Gastroesophageal sphincter (tissue), 4 donors: ENCODE results near the gene ATRX. TPM values are rescaled to one million over a fixed set of nuclear protein-coding genes. Genes with fewer than 3 reads are reported as not detected.

Experiments used
- ATAC-seq: fragments of 150-250 bp; one replicate; pipeline ENCODE4 v1.9.1; 2016; ENCODE audit warnings: mild to moderate bottlenecking, moderate library complexity
- H3K27ac ChIP-seq, 4 donors: fragments of 200-600 bp; sonication (generic) in 3 of 4; 1 replicate in 3 of 4; 2 replicates in 1 of 4; pipeline ENCODE4 v1.5.1; 2016 to 2019
- H3K27me3 ChIP-seq: fragments of 200-600 bp; sonication (generic); one replicate; pipeline ENCODE4 v1.5.1; 2019
- H3K36me3 ChIP-seq, 2 donors: fragments of 200-600 bp; sonication (generic); one replicate each; pipeline ENCODE4 v1.5.1; 2019; ENCODE audit warnings: control low read depth in 1 of 2
- H3K4me1 ChIP-seq, 3 donors: fragments of 200-600 bp; sonication (generic); 1 replicate in 2 of 3; 2 replicates in 1 of 3; pipeline ENCODE4 v1.5.1; 2016 to 2019; ENCODE audit warnings: control low read depth in 2 of 3
- H3K4me3 ChIP-seq, 2 donors: fragments of 200-600 bp; sonication (generic); one replicate each; pipeline ENCODE4 v1.5.1; 2019; ENCODE audit warnings: mild to moderate bottlenecking in 1 of 2, moderate library complexity in 1 of 2
- H3K9me3 ChIP-seq, 3 donors: fragments of 200-600 bp; sonication (generic); one replicate each; pipeline ENCODE4 v1.5.1; 2017 to 2019; ENCODE audit warnings: control low read depth in 2 of 3
- CTCF ChIP-seq, 4 experiments: fragments of 200-600 bp in 2 of 4; fragments of 450-650 bp in 2 of 4; sonication (generic) in 1 of 4; IDR thresholded peaks; one replicate each; pipeline ENCODE4 v1.5.1; 2017 to 2019; ENCODE audit warnings: antibody characterized with exemption in 4 of 4, mild to moderate bottlenecking in 2 of 4, moderate library complexity in 2 of 4
- EP300 ChIP-seq: sonication (generic); formaldehyde crosslinking; IDR thresholded peaks from one replicate; pipeline ENCODE4 v1.6.1; 2017; ENCODE audit warnings: antibody characterized with exemption, mild to moderate bottlenecking
- POLR2A ChIP-seq, 2 donors: fragments of 450-650 bp; IDR thresholded peaks; one replicate each; pipeline ENCODE4 v1.6.1; 2017; ENCODE audit warnings: antibody characterized with exemption in 2 of 2, mild to moderate bottlenecking in 2 of 2, moderate library complexity in 1 of 2
- POLR2AphosphoS5 ChIP-seq: sonication (generic); formaldehyde crosslinking; IDR thresholded peaks from one replicate; pipeline ENCODE4 v1.6.1; 2017; ENCODE audit warnings: antibody characterized with exemption
- WGBS, 2 donors: methylation state at CpG; one replicate each; pipeline ENCODE4 v1.1.5; 2018; ENCODE audit warnings: low coverage in 1 of 2; 5-methylcytosine and 5-hydroxymethylcytosine counted together
- total RNA-seq, 4 donors: library from RNA; depleted of rRNA; stranded (reverse); fragments of >200 nt; gene quantifications; one replicate each; pipeline ENCODE4 v1.1.0, GENCODE V29; 2016

The ATRX gene
- total RNA-seq, 4 donors from 2014 or later, result 93.4 to 140 (median 117) TPM

- H3K36me3 ChIP-seq, result peaks cover 0 to 30% of the 10 kb centered on the region in 2 donors
- H3K27me3 ChIP-seq, result no peaks in the 10 kb centered on the region
- no peaks in the 10 kb centered on the region for H3K4me1 ChIP-seq
- TF ChIP-seq EP300, result no peak
- TF ChIP-seq POLR2AphosphoS5, result no peak
- TF ChIP-seq CTCF (IDR thresholded peaks at IDR 0.05), result no peak
- no peak for TF ChIP-seq POLR2A (IDR thresholded peaks at IDR 0.05)
- ATAC-seq, result no peak
- H3K4me3 ChIP-seq, result no peak overlapping the region
- WGBS, 2 donors, result 80 to 82% methylated on average over 2 to 3 of the region's 4 CpGs
- H3K9me3 ChIP-seq, result no peaks in the 10 kb centered on the region
- H3K27ac ChIP-seq, result no peak overlapping the region
These were observed 145.3 kb downstream of the ATRX start for GRCh38 chrX:77640702-77641101.

- ATAC-seq, result no peak
- WGBS, 2 donors, result 100% methylated on average over 1 of the region's 1 CpG
- Histone ChIP-seq H3K4me3 (no peak overlapping the region), H3K27me3 (no peaks in the 10 kb centered on the region), H3K9me3 (no peaks in the 10 kb centered on the region), H3K4me1 (no peaks in the 10 kb centered on the region), H3K27ac (no peak overlapping the region), H3K36me3 (peaks cover 0 to 30% of the 10 kb centered on the region in 2 donors)
- no peak for TF ChIP-seq POLR2AphosphoS5
- no peak for TF ChIP-seq POLR2A (IDR thresholded peaks at IDR 0.05)
- TF ChIP-seq CTCF (IDR thresholded peaks at IDR 0.05), result no peak
- no peak for TF ChIP-seq EP300
These were observed 146.2 kb downstream of the ATRX start for GRCh38 chrX:77639820-77640219.

- H3K9me3 ChIP-seq, result no peaks in the 10 kb centered on the region
- TF ChIP-seq POLR2A (IDR thresholded peaks at IDR 0.05) (no peak), CTCF (IDR thresholded peaks at IDR 0.05) (no peak), POLR2AphosphoS5 (no peak), EP300 (no peak)
- no peak for ATAC-seq
- peaks cover 0 to 34% of the 10 kb centered on the region in 2 donors for H3K36me3 ChIP-seq
- WGBS, 2 donors, result 80 to 89% methylated on average over 4 to 5 of the region's 8 CpGs
- no peak overlapping the region for H3K4me3 ChIP-seq
- no peak overlapping the region for H3K27ac ChIP-seq
- H3K4me1 ChIP-seq, result no peaks in the 10 kb centered on the region
- H3K27me3 ChIP-seq, result no peaks in the 10 kb centered on the region
These were observed 147.6 kb downstream of the ATRX start for GRCh38 chrX:77638397-77638796.

- no peak overlapping the region for H3K4me3 ChIP-seq
- TF ChIP-seq POLR2AphosphoS5, result no peak
- no peak for TF ChIP-seq CTCF (IDR thresholded peaks at IDR 0.05)
- no peak for TF ChIP-seq EP300
- no peak for TF ChIP-seq POLR2A (IDR thresholded peaks at IDR 0.05)
- WGBS, 2 donors, result 77 to 100% methylated on average over 2 of the region's 2 CpGs
- no peak for ATAC-seq
- peaks cover 0 to 52% of the 10 kb centered on the region in 2 donors for H3K36me3 ChIP-seq
- H3K9me3 ChIP-seq, result no peaks in the 10 kb centered on the region
- H3K27ac ChIP-seq, result no peak overlapping the region
- no peaks in the 10 kb centered on the region for H3K4me1 ChIP-seq
- no peaks in the 10 kb centered on the region for H3K27me3 ChIP-seq
These were observed 150.6 kb downstream of the ATRX start for GRCh38 chrX:77635373-77635772.

- no peaks in the 10 kb centered on the region for H3K27me3 ChIP-seq
- ATAC-seq, result no peak
- 100% methylated on average over 1 of the region's 1 CpG; no CpG with 5 or more reads in 1 of the 2 donors for WGBS, 2 donors
- no peak overlapping the region for H3K27ac ChIP-seq
- no peaks in the 10 kb centered on the region for H3K9me3 ChIP-seq
- H3K36me3 ChIP-seq, result peaks cover 0 to 18% of the 10 kb centered on the region in 2 donors
- H3K4me1 ChIP-seq, result no peaks in the 10 kb centered on the region
- H3K4me3 ChIP-seq, result no peak overlapping the region
- TF ChIP-seq EP300 (no peak), POLR2AphosphoS5 (no peak), CTCF (IDR thresholded peaks at IDR 0.05) (no peak), POLR2A (IDR thresholded peaks at IDR 0.05) (no peak)
These were observed 157.6 kb downstream of the ATRX start for GRCh38 chrX:77628294-77629025.
